HepG2 (cell line): ENCODE measurements around the gene DCDC1. TPM values are rescaled to one million over a fixed set of nuclear protein-coding genes. Genes with fewer than 3 reads are reported as not detected.
A peak's percentile ranks its signal among the peaks of the same experiment; 100 is the strongest.

Experiments used
- AGO1 ChIP-seq: fragments of 200-400 bp; formaldehyde crosslinking; IDR thresholded peaks from 2 replicates; pipeline ENCODE4 v1.6.1; 2017; ENCODE audit warnings: mild to moderate bottlenecking, low read depth, low read length, moderate library complexity; ENCODE audit not compliant: poor library complexity, severe bottlenecking
- ARNT2 ChIP-seq: sonication (generic); formaldehyde crosslinking; IDR thresholded peaks from 2 replicates; pipeline ENCODE4 v1.8.0; 2022; ENCODE audit warnings: mild to moderate bottlenecking, low read depth, missing genetic modification reagents, moderate library complexity
- ATF5 ChIP-seq: sonication (generic); formaldehyde crosslinking; IDR thresholded peaks from 2 replicates; pipeline ENCODE4 v1.4.0; 2020; ENCODE audit warnings: mild to moderate bottlenecking, low read depth, missing genetic modification reagents
- ATM ChIP-seq: fragments of 450-650 bp; IDR thresholded peaks from 2 replicates; pipeline ENCODE4 v1.7.1; 2017; ENCODE audit warnings: mild to moderate bottlenecking, borderline replicate concordance
- BCL6 ChIP-seq: IDR thresholded peaks from 2 replicates; pipeline ENCODE4 v1.6.1; 2016; ENCODE audit warnings: missing genetic modification reagents, missing compliant biosample characterization
- FOXA1 ChIP-seq, 2 experiments: fragments of 450-650 bp in 1 of 2; sonication (generic) in 1 of 2; formaldehyde crosslinking in 1 of 2; IDR thresholded peaks; 2 replicates each; pipeline versions ENCODE4 v1.4.0 to v1.6.1; 2016 to 2020; ENCODE audit warnings: missing genetic modification reagents in 1 of 2
- FOXA3 ChIP-seq: IDR thresholded peaks from 2 replicates; pipeline ENCODE4 v1.6.1; 2016; ENCODE audit warnings: missing genetic modification reagents, missing compliant biosample characterization
- GATAD1 ChIP-seq: IDR thresholded peaks from 2 replicates; pipeline ENCODE4 v1.6.1; 2016; ENCODE audit warnings: missing genetic modification reagents, missing compliant biosample characterization
- NAIF1 ChIP-seq: sonication (generic); formaldehyde crosslinking; IDR thresholded peaks from 2 replicates; pipeline ENCODE4 v1.5.0; 2020; ENCODE audit warnings: mild to moderate bottlenecking, missing genetic modification reagents, borderline replicate concordance
- NFIC ChIP-seq: IDR thresholded peaks from 2 replicates; pipeline ENCODE4 v1.6.1; 2012; ENCODE audit warnings: mild to moderate bottlenecking, low read length, inconsistent platforms
- NR2F6 ChIP-seq, 2 experiments: IDR thresholded peaks; 2 replicates each; pipeline ENCODE4 v1.6.1; 2016; ENCODE audit warnings: antibody characterized with exemption in 1 of 2, mild to moderate bottlenecking in 1 of 2
- PPARG ChIP-seq: conservative IDR thresholded peaks from 2 replicates; pipeline ENCODE4 v1.6.1; 2016; ENCODE audit warnings: missing biosample characterization, missing genetic modification reagents
- PRPF4 ChIP-seq: fragments of 200-400 bp; formaldehyde crosslinking; IDR thresholded peaks from 2 replicates; pipeline ENCODE4 v1.6.1; 2016; ENCODE audit warnings: low read length, low read depth; ENCODE audit not compliant: poor library complexity, severe bottlenecking
- RXRB ChIP-seq: IDR thresholded peaks from 2 replicates; pipeline ENCODE4 v1.6.1; 2016; ENCODE audit warnings: borderline replicate concordance, missing genetic modification reagents, missing compliant biosample characterization
- SOX5 ChIP-seq: IDR thresholded peaks from 2 replicates; pipeline ENCODE4 v1.6.1; 2016; ENCODE audit warnings: borderline replicate concordance
- SP5 ChIP-seq: IDR thresholded peaks from 2 replicates; pipeline ENCODE4 v1.6.1; 2016; ENCODE audit warnings: low read depth, borderline replicate concordance
- TFDP2 ChIP-seq: sonication (generic); formaldehyde crosslinking; IDR thresholded peaks from 2 replicates; pipeline ENCODE4 v1.4.0; 2020; ENCODE audit warnings: missing genetic modification reagents
- ZFYVE20 ChIP-seq: sonication (generic); formaldehyde crosslinking; IDR thresholded peaks from 2 replicates; pipeline ENCODE4 v1.8.0; 2023; ENCODE audit warnings: low read depth, mild to moderate bottlenecking, moderate library complexity, missing genetic modification reagents, borderline replicate concordance
- ZNF276 ChIP-seq: sonication (generic); formaldehyde crosslinking; IDR thresholded peaks from 2 replicates; pipeline ENCODE4 v1.4.0; 2020; ENCODE audit warnings: mild to moderate bottlenecking, low read depth, missing genetic modification reagents
- ZNF552 ChIP-seq: sonication (generic); formaldehyde crosslinking; IDR thresholded peaks from 2 replicates; pipeline ENCODE4 v1.9.0; 2022; ENCODE audit warnings: missing genetic modification reagents, mild to moderate bottlenecking, borderline replicate concordance
- polyA plus RNA-seq, 8 experiments: library from polyadenylated mRNA; depleted of rRNA in 3 of 8; stranded (reverse) in 7 of 8; unstranded in 1 of 8; fragments of >200 nt; fragmentation: Illumina TruSeq in 4 of 8; extraction: Trizol in 4 of 8; gene quantifications; 2 replicates each; pipeline versions ENCODE4 v1.2.1 to v1.2.3, GENCODE V29; 2011 to 2016; ENCODE audit warnings: low read depth in 4 of 8, missing spikeins in 1 of 8, mixed read lengths in 1 of 8; ENCODE audit not compliant: insufficient read depth in 1 of 8
- total RNA-seq, 5 experiments: library from RNA; depleted of rRNA; stranded (reverse); fragments of >200 nt; fragmentation: Illumina TruSeq; extraction: Trizol; gene quantifications; 2 replicates each; pipeline ENCODE4 v1.2.3, GENCODE V29; 2016; ENCODE audit warnings: low read depth in 1 of 5

Gene DCDC1
- total and polyA plus RNA-seq, 2 of the 13 experiments (the other 11 are each of a cell fraction or from before 2014, with no cell fraction given), result 0.12 to 0.27 TPM

GRCh38 chr11:31059529-31059928, 310.0 kb downstream of the DCDC1 start (continued):
- TF ChIP-seq TFDP2 (no peak), ZNF276 (CRISPR knock-in tag) (no peak), SP5 (CRISPR knock-in tag) (peak; percentile 37; the same call in 1 of the 2 replicates), GATAD1 (CRISPR knock-in tag) (no peak), FOXA3 (CRISPR knock-in tag) (peak; percentile 30; the same call in 1 of the 2 replicates), AGO1 (no peak), PRPF4 (no peak), ARNT2 (CRISPR knock-in tag) (no peak), ZFYVE20 (no peak), BCL6 (CRISPR knock-in tag) (peak; percentile 75), NR2F6 (IDR thresholded peaks at IDR 0.05) (no peak), NR2F6 (CRISPR knock-in tag; IDR thresholded peaks at IDR 0.05) (0 out of 2 replicates have a peak, but pooled peaks have one; percentile 14), SOX5 (CRISPR knock-in tag) (peak; percentile 70), NAIF1 (no peak), ZNF552 (no peak), ATF5 (CRISPR knock-in tag) (no peak), PPARG (CRISPR knock-in tag) (peak; percentile 94), RXRB (CRISPR knock-in tag) (0 out of 2 replicates have a peak, but pooled peaks have one; percentile 55), FOXA1 (IDR thresholded peaks at IDR 0.05) (no peak), FOXA1 (CRISPR knock-in tag; IDR thresholded peaks at IDR 0.05) (0 out of 2 replicates have a peak, but pooled peaks have one; percentile 17), ATM (no peak), NFIC (peak; percentile 40; the same call in 1 of the 2 replicates)
- TF ChIP-seq, all 625 proteins: peak for 17
